Measurements from ENCODE around the gene SPAG9. TPM values are rescaled to one million over a fixed set of nuclear protein-coding genes. Genes with fewer than 3 reads are reported as not detected.

SPAG9 gene
- total RNA-seq, 1 experiment from 2014 or later: 130 TPM

DNA sequence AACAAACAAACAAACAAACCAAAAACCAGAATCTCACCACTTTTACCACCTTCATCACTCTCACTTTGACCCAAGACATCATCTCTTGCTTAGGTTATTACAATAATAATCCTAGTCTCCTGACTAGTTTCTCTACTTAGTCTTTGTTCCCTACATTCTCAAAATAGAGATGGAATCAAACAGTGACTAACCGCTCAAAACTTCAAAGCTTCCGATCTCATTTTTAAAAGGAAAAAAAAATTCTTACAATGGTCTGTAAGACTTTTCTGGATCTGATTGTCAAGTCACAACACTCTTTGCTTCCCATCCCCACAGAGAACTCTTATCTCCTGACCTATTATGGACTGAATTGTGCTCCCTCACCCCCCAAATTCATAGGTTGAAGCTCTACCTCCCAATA is 60.9 kb downstream of the SPAG9 start:
- no TSS peak for BruUV-seq (replicated peaks)
- no peaks in the 10 kb centered on the region for H3K9me3 ChIP-seq
- Mint-ChIP-seq H3K9me3 (ENCODE audit: unreplicated experiment) (no peaks in the 10 kb centered on the region), H3K36me3 (ENCODE audit: insufficient read depth, unreplicated experiment) (peaks cover 38% of the 10 kb centered on the region), H3K4me1 (ENCODE audit: low read depth, unreplicated experiment) (peaks cover 32% of the 10 kb centered on the region), H3K4me3 (ENCODE audit: unreplicated experiment) (no peak overlapping the region), H3K27me3 (ENCODE audit: insufficient read depth, unreplicated experiment) (no peaks in the 10 kb centered on the region), H3K27ac (ENCODE audit: unreplicated experiment) (peak overlapping the region; percentile 79)
- no peaks in the 10 kb centered on the region for H3K36me3 ChIP-seq (ENCODE audit: control insufficient read depth, insufficient read depth, low read length)
- no peak overlapping the region for H3K4me3 ChIP-seq (ENCODE audit: low read depth, low read length)
- no peaks in the 10 kb centered on the region for H3K27me3 ChIP-seq (replicated peaks; ENCODE audit: control insufficient read depth, insufficient read depth, low read length)
- TF ChIP-seq, protein P1, sequence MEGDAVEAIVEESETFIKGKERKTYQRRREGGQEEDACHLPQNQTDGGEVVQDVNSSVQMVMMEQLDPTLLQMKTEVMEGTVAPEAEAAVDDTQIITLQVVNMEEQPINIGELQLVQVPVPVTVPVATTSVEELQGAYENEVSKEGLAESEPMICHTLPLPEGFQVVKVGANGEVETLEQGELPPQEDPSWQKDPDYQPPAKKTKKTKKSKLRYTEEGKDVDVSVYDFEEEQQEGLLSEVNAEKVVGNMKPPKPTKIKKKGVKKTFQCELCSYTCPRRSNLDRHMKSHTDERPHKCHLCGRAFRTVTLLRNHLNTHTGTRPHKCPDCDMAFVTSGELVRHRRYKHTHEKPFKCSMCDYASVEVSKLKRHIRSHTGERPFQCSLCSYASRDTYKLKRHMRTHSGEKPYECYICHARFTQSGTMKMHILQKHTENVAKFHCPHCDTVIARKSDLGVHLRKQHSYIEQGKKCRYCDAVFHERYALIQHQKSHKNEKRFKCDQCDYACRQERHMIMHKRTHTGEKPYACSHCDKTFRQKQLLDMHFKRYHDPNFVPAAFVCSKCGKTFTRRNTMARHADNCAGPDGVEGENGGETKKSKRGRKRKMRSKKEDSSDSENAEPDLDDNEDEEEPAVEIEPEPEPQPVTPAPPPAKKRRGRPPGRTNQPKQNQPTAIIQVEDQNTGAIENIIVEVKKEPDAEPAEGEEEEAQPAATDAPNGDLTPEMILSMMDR (IDR thresholded peaks at IDR 0.05; ENCODE audit: insufficient read depth in 1 of 2, low read depth in 1 of 2, low read length in 1 of 2, severe bottlenecking in 1 of 2, unreplicated experiment in 1 of 2): no peak
- intact Hi-C loops (cut with micrococcal nuclease; ENCODE audit: unreplicated experiment): loop anchor here (5.0 kb wide), 1 partner anchor 42 kb away; no protein-coding TSS in a partner anchor
- CTCF ChIA-PET: interaction anchor here (0.7 kb wide), 1 partner anchor 48 kb away, joined by 4 read pairs; no protein-coding TSS in a partner anchor
- H3K4me1 ChIP-seq: peaks cover 24% of the 10 kb centered on the region
- POLR2A ChIA-PET: interaction anchor here (0.7 kb wide), 1 partner anchor 77 kb away, joined by 15 read pairs; no protein-coding TSS in a partner anchor
- DNase-seq: no peak

DNA sequence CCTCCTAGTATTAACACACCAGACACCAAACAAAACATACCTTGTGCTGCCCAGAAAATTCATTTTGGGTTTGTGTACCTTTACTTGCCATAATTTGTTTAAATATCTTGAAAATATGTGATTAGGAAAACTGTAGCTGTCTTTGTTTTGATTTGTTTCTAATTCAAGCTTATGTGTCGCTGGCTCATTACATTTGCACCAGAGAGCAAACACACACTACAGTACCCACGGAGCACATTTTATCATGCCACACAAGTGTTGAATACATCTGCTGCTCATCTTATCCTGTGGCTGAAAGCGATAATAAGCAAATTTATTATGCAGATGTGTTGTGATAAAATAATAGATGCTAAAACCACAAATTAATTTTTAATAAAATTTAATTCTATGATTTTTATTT is 63.1 kb downstream of the SPAG9 start:
- no peak for DNase-seq
- ChIA-PET POLR2A (interaction anchor here (1.5 kb wide), 1 partner anchor 63 kb away, joined by 6 read pairs; the partner anchor contains the start of gene SPAG9), CTCF (interaction anchor here (2.0 to 2.6 kb wide), 3 partner anchors 11 to 95 kb away, joined by 10 to 20 read pairs (median 13); partner anchors contain the start of gene NME1)
- H3K9me3 Mint-ChIP-seq (ENCODE audit: unreplicated experiment): no peaks in the 10 kb centered on the region
- Histone ChIP-seq H3K27me3 (replicated peaks; ENCODE audit: control insufficient read depth, insufficient read depth, low read length) (no peaks in the 10 kb centered on the region), H3K4me1 (peaks cover 24% of the 10 kb centered on the region), H3K4me3 (ENCODE audit: low read depth, low read length) (no peak overlapping the region), H3K9me3 (no peaks in the 10 kb centered on the region), H3K36me3 (ENCODE audit: control insufficient read depth, insufficient read depth, low read length) (no peaks in the 10 kb centered on the region)
- intact Hi-C loops (cut with micrococcal nuclease; ENCODE audit: unreplicated experiment): loop anchor here (5.0 kb wide), 1 partner anchor 40 kb away; no protein-coding TSS in a partner anchor
- H3K36me3 Mint-ChIP-seq (ENCODE audit: insufficient read depth, unreplicated experiment): peaks cover 19% of the 10 kb centered on the region
- H3K4me1 Mint-ChIP-seq (ENCODE audit: low read depth, unreplicated experiment): peaks cover 32% of the 10 kb centered on the region
- peak overlapping the region; percentile 75 for H3K27ac Mint-ChIP-seq (ENCODE audit: unreplicated experiment)
- no TSS peak for BruUV-seq (replicated peaks)
- TF ChIP-seq, protein P1 (IDR thresholded peaks at IDR 0.05; ENCODE audit: insufficient read depth in 1 of 2, low read depth in 1 of 2, low read length in 1 of 2, severe bottlenecking in 1 of 2, unreplicated experiment in 1 of 2): no peak
- H3K27me3 Mint-ChIP-seq (ENCODE audit: insufficient read depth, unreplicated experiment): no peaks in the 10 kb centered on the region
- no peak overlapping the region for H3K4me3 Mint-ChIP-seq (ENCODE audit: unreplicated experiment)

DNA sequence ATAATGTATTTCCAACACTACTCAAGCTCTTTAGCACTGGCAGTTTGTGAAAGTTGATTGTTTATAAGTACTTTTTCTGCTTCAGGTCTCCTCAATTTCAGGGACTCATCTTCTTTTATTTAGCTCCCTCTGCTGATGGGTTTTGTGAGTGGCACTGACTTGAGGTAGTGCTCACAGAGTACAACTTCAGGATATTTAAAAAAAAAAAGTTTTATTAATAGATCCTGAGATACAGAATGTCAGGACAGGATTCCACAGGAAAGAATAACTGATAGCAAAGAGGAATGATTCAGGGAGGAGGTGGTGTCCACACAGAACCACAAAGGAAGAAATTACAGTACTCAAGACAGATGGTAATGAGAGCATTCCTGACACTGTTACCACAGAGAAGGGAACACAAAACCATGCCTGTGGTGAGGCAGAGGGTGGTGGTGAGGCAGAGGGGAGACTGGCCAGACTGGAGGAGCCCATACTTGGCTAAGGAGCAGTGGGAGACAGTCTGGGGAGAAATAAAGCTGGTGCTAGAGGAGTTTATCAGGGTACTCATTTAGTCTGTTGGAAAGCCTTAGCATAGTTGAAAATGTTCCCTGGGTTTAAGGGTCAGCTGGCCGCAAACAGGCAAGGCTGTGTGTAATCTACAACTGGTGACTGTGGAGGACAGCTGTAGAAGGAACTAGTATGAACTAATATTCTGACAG is 63.7 kb downstream of the SPAG9 start:
- peak in 1 of 2 experiments; percentile 62 for DNase-seq
- peaks cover 28% of the 10 kb centered on the region for H3K4me1 Mint-ChIP-seq (ENCODE audit: low read depth, unreplicated experiment)
- intact Hi-C loops (cut with micrococcal nuclease; ENCODE audit: unreplicated experiment): loop anchor here (1.0 to 5.0 kb wide), 3 partner anchors 40 to 96 kb away; partner anchors contain the start of gene NME1

More for the DNA sequence above, 63.7 kb downstream of the SPAG9 start:
- H3K27ac Mint-ChIP-seq (ENCODE audit: unreplicated experiment): peak overlapping the region; percentile 75
- Histone ChIP-seq H3K36me3 (ENCODE audit: control insufficient read depth, insufficient read depth, low read length) (no peaks in the 10 kb centered on the region), H3K27me3 (replicated peaks; ENCODE audit: control insufficient read depth, insufficient read depth, low read length) (no peaks in the 10 kb centered on the region), H3K4me3 (ENCODE audit: low read depth, low read length) (no peak overlapping the region), H3K4me1 (peaks cover 24% of the 10 kb centered on the region), H3K9me3 (no peaks in the 10 kb centered on the region)
- TF ChIP-seq, protein P1 (IDR thresholded peaks at IDR 0.05; ENCODE audit: insufficient read depth in 1 of 2, low read depth in 1 of 2, low read length in 1 of 2, severe bottlenecking in 1 of 2, unreplicated experiment in 1 of 2): peak; percentile 73
- POLR2A ChIA-PET: interaction anchor here (1.5 kb wide), 1 partner anchor 64 kb away, joined by 6 read pairs; the partner anchor contains the start of gene SPAG9
- peak overlapping the region; percentile 23 for H3K4me3 Mint-ChIP-seq (ENCODE audit: unreplicated experiment)
- no TSS peak for BruUV-seq (replicated peaks)
- CTCF ChIA-PET: interaction anchor here (0.6 to 2.6 kb wide), 14 partner anchors 10 to 634 kb away, joined by 3 to 20 read pairs (median 3); partner anchors contain the start of genes NME1 and SPAG9
- H3K9me3 Mint-ChIP-seq (ENCODE audit: unreplicated experiment): no peaks in the 10 kb centered on the region
- peaks cover 14% of the 10 kb centered on the region for H3K36me3 Mint-ChIP-seq (ENCODE audit: insufficient read depth, unreplicated experiment)
- no peaks in the 10 kb centered on the region for H3K27me3 Mint-ChIP-seq (ENCODE audit: insufficient read depth, unreplicated experiment)
